Stomach (tissue), 9 donors: ENCODE measurements around the gene LRRC7. TPM values are rescaled to one million over a fixed set of nuclear protein-coding genes. Genes with fewer than 3 reads are reported as not detected.

ENCODE experiments used
- DNase-seq, 2 donors: peaks; one replicate each; pipeline versions ENCODE4 v3.0.0 to v3.0.0-alpha.2; 2013 to 2019
- H3K27ac ChIP-seq, 5 donors: fragments of 200-600 bp in 4 of 5; sonication (generic) in 4 of 5; one replicate each; pipeline ENCODE4 v1.5.1; 2013 to 2019; ENCODE audit warnings: mild to moderate bottlenecking in 1 of 5, moderate library complexity in 1 of 5
- H3K27me3 ChIP-seq, 3 donors: fragments of 200-600 bp; sonication (generic); one replicate each; pipeline ENCODE4 v1.5.1; 2017 to 2019; ENCODE audit warnings: mixed run types in 1 of 3
- H3K36me3 ChIP-seq, 4 donors: fragments of 200-600 bp; sonication (generic); 1 replicate in 3 of 4; 2 replicates in 1 of 4; pipeline ENCODE4 v1.5.1; 2016 to 2019
- H3K4me1 ChIP-seq, 4 donors: fragments of 200-600 bp; sonication (generic); one replicate each; pipeline ENCODE4 v1.5.1; 2016 to 2019
- H3K4me3 ChIP-seq, 4 donors: fragments of 200-600 bp; sonication (generic) in 3 of 4; one replicate each; pipeline ENCODE4 v1.5.1; 2016 to 2019; ENCODE audit warnings: mild to moderate bottlenecking in 1 of 4
- H3K9me3 ChIP-seq, 4 donors: fragments of 200-600 bp; sonication (generic); one replicate each; pipeline ENCODE4 v1.5.1; 2016 to 2019
- EP300 ChIP-seq: sonication (generic); formaldehyde crosslinking; IDR thresholded peaks from one replicate; pipeline ENCODE4 v1.6.1; 2017; ENCODE audit warnings: antibody characterized with exemption
- POLR2A ChIP-seq, 4 donors: fragments of 450-650 bp; IDR thresholded peaks; one replicate each; pipeline ENCODE4 v1.6.1; 2016; ENCODE audit warnings: antibody characterized with exemption in 4 of 4, control low read depth in 2 of 4, mild to moderate bottlenecking in 1 of 4, moderate library complexity in 1 of 4
- POLR2AphosphoS5 ChIP-seq, 3 donors: sonication (generic); formaldehyde crosslinking; IDR thresholded peaks; one replicate each; pipeline ENCODE4 v1.6.1; 2016; ENCODE audit warnings: antibody characterized with exemption in 3 of 3
- WGBS, 5 donors: extraction: QIAGEN DNeasy Blood & Tissue Kit in 3 of 5; methylation state at CpG; one replicate each; pipeline versions ENCODE4 v1.1.5 to v1.1.7; 2013 to 2018; 5-methylcytosine and 5-hydroxymethylcytosine counted together
- intact Hi-C: fragments of 100-400 bp; cut with DNase I; formaldehyde crosslinking; loops from one replicate; pipeline ENCODE4 v1.15.1; 2023; ENCODE audit warnings: low total_unique reads
- polyA plus RNA-seq, 3 donors: library from polyadenylated mRNA; stranded (reverse); fragments of 200-250 nt; gene quantifications; one replicate each; pipeline ENCODE4 v1.2.3, GENCODE V29; 2013
- total RNA-seq, 5 donors: library from RNA; depleted of rRNA; stranded (reverse); fragments of >200 nt; gene quantifications; one replicate each; pipeline versions ENCODE4 v1.1.0 to v1.2.3, GENCODE V29; 2014 to 2016
- TF ChIP-seq, protein P1 (sequence below), 7 experiments: fragments of 450-650 bp in 4 of 7; fragments of 200-600 bp in 3 of 7; sonication (generic) in 3 of 7; IDR thresholded peaks; one replicate each; pipeline ENCODE4 v1.5.1; 2016 to 2019; ENCODE audit warnings: antibody characterized with exemption in 7 of 7, control low read depth in 2 of 7, mild to moderate bottlenecking in 1 of 7
- donor health status: healthy with polysubstance abuse.
- donor health status: Bipolar disorder and iron deficiency.
- donor health status: healthy.

The LRRC7 gene
- total and polyA plus RNA-seq, 8 donors: 0.06 to 22.4 (median 0.31) TPM; not detected in 1

DNA sequence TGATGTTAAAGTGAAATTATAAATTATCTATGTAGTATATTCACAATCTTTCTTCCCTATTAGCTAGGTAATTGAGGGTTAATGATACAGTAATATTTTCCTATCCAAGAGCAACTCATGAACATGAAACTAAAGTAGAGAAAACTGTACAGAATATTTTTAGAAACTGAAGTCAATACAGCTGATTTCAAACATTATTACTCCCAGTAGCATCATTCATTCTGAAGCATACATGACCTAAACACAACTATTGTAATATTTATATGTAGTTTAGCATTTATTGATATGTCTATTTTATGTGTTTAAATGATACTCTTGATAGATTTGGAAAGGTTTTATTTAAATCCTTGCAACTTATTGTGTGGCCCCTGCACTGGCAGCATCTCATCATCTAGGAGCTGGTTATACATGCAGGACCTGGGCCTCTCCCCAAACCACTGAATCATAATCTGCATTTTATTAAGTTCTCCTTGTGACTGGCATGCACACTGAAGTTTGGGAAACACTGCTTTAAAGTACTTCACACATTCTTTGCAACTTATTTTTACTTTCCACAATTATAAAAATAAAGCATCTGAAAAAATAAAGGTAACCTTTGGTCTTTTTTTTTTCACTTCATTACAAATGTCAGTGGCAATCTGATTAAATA lies 437.8 kb downstream of the LRRC7 start:
- intact Hi-C loops: no loop called here
- Histone ChIP-seq H3K36me3 (no peaks in the 10 kb centered on the region), H3K27me3 (no peaks in the 10 kb centered on the region)

DNA sequence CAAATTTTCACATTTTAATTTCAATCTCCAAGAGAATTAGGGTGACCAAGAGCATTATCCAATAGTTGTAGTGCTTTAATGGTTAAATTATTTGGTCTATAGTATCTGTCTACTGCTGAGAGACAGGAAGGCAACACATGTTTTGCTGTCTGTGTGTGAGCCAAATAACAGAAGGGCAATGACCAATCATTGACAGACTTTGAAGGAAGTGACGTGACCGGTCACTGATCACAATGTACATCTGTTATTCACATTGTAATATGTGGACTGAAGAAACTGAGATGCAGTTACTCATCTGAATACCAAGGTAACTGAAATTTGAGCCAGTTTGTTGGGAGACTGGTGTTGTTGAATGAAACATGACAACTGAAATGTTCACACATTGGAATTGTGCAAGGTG lies 440.9 kb downstream of the LRRC7 start:
- Histone ChIP-seq H3K9me3 (no peaks in the 10 kb centered on the region), H3K27me3 (no peaks in the 10 kb centered on the region), H3K36me3 (no peaks in the 10 kb centered on the region), H3K27ac (no peak overlapping the region), H3K4me1 (no peaks in the 10 kb centered on the region), H3K4me3 (no peak overlapping the region)
- 69 to 78% (median 74%) methylated on average over 2 of the region's 2 CpGs for WGBS, 5 donors
- intact Hi-C loops: no loop called here
- no peak for TF ChIP-seq POLR2AphosphoS5 (IDR thresholded peaks at IDR 0.05)
- TF ChIP-seq, protein P1, sequence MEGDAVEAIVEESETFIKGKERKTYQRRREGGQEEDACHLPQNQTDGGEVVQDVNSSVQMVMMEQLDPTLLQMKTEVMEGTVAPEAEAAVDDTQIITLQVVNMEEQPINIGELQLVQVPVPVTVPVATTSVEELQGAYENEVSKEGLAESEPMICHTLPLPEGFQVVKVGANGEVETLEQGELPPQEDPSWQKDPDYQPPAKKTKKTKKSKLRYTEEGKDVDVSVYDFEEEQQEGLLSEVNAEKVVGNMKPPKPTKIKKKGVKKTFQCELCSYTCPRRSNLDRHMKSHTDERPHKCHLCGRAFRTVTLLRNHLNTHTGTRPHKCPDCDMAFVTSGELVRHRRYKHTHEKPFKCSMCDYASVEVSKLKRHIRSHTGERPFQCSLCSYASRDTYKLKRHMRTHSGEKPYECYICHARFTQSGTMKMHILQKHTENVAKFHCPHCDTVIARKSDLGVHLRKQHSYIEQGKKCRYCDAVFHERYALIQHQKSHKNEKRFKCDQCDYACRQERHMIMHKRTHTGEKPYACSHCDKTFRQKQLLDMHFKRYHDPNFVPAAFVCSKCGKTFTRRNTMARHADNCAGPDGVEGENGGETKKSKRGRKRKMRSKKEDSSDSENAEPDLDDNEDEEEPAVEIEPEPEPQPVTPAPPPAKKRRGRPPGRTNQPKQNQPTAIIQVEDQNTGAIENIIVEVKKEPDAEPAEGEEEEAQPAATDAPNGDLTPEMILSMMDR (IDR thresholded peaks at IDR 0.05): no peak
- TF ChIP-seq EP300: no peak
- TF ChIP-seq POLR2A (IDR thresholded peaks at IDR 0.05): no peak
- DNase-seq: no peak

More for the DNA sequence above, 437.8 kb downstream of the LRRC7 start:
- DNase-seq: no peak
- TF ChIP-seq POLR2A (IDR thresholded peaks at IDR 0.05): no peak
- TF ChIP-seq EP300: no peak
- TF ChIP-seq POLR2AphosphoS5 (IDR thresholded peaks at IDR 0.05): no peak
- TF ChIP-seq, protein P1 (IDR thresholded peaks at IDR 0.05): no peak
- H3K9me3 ChIP-seq: no peaks in the 10 kb centered on the region
- H3K27ac ChIP-seq: no peak overlapping the region
- H3K4me1 ChIP-seq: no peaks in the 10 kb centered on the region
- H3K4me3 ChIP-seq: no peak overlapping the region

DNA sequence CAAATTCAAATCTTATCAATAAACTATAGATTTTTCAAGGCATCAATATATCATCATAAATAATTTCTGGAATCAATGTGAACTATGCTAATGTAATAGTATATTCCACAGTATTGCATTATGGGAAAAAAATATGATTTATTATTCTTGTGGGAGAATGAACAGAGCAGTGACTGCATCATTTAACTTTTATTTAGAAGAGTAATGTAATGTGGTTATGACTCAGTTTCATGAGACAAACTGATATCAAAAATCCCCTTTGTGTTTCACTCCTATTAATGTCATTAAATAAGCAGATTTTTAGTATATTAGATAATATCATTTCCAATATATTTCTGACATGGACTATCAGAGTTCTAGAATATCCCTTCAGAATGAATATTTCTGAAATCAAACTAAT lies 450.0 kb downstream of the LRRC7 start:
- Histone ChIP-seq H3K27me3 (no peaks in the 10 kb centered on the region), H3K27ac (no peak overlapping the region), H3K4me3 (no peak overlapping the region), H3K36me3 (no peaks in the 10 kb centered on the region), H3K4me1 (no peaks in the 10 kb centered on the region), H3K9me3 (no peaks in the 10 kb centered on the region)
- TF ChIP-seq POLR2A (IDR thresholded peaks at IDR 0.05) (no peak), POLR2AphosphoS5 (IDR thresholded peaks at IDR 0.05) (no peak), EP300 (no peak)
- TF ChIP-seq, protein P1 (IDR thresholded peaks at IDR 0.05): no peak
- no peak for DNase-seq
- intact Hi-C loops: no loop called here

DNA sequence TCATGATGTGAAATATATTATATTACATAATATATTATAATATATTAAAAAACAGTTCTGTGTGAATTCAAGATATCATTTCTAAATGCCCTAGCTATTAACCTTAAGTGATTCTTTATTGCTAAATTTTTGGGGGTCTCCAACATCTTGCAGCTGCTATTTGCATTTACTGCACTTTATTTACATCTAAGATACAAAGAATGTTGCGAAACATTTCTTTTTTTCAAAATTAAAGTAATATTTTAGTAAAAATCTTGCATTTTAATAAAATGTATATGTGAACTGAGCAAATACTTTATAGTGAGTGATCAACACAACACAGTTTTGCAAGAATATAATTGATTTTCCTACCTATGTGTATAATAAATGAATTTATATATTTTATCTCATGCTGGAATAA lies 456.6 kb downstream of the LRRC7 start:
- H3K27ac ChIP-seq: no peak overlapping the region
- WGBS, 5 donors: 74 to 87% (median 79%) methylated on average over 1 of the region's 1 CpG
- DNase-seq: no peak
- H3K4me3 ChIP-seq: no peak overlapping the region
- H3K36me3 ChIP-seq: no peaks in the 10 kb centered on the region
- intact Hi-C loops: no loop called here
- TF ChIP-seq, protein P1 (IDR thresholded peaks at IDR 0.05): no peak
- TF ChIP-seq EP300 (no peak), POLR2A (IDR thresholded peaks at IDR 0.05) (no peak), POLR2AphosphoS5 (IDR thresholded peaks at IDR 0.05) (no peak)
- no peaks in the 10 kb centered on the region for H3K27me3 ChIP-seq
- no peaks in the 10 kb centered on the region for H3K4me1 ChIP-seq
- H3K9me3 ChIP-seq: no peaks in the 10 kb centered on the region
